HG03045 (cell line): ENCODE results near the gene FAR2.
"Not testable (repeated sequence)": the region's sequence is repeated elsewhere in the genome, so short reads cannot be mapped to it uniquely, and the experiment has no call there.

ENCODE experiments used
- ATAC-seq: cut with Tn5 transposase; IDR thresholded peaks from one replicate; pipeline ENCODE4 v1.9.1; 2021; ENCODE audit warnings: mild to moderate bottlenecking, moderate library complexity; ENCODE audit not compliant: unreplicated experiment

FAR2 gene

GRCh38 chr12:29273178-29273843 is 124.2 kb downstream of the FAR2 start:
- ATAC-seq = no peak

GRCh38 chr12:29275834-29276233 is 126.8 kb downstream of the FAR2 start:
- no peak for ATAC-seq

GRCh38 chr12:29277231-29277630 is 128.2 kb downstream of the FAR2 start:
- no peak for ATAC-seq

- no peak for ATAC-seq
Observed at GRCh38 chr12:29278673-29279420, 129.8 kb downstream of the FAR2 start.

- no peak for ATAC-seq
Observed at GRCh38 chr12:29281371-29282005, 132.4 kb downstream of the FAR2 start.

- ATAC-seq = no peak
Observed at GRCh38 chr12:29282031-29282816, 133.1 kb downstream of the FAR2 start.

- ATAC-seq = no peak
Observed at GRCh38 chr12:29283969-29284700, 135.1 kb downstream of the FAR2 start.

GRCh38 chr12:29286081-29286790 is 137.2 kb downstream of the FAR2 start:
- no peak for ATAC-seq

- ATAC-seq = no peak
Observed at GRCh38 chr12:29287622-29288021, 138.5 kb downstream of the FAR2 start.

GRCh38 chr12:29288031-29288430 is 139.0 kb downstream of the FAR2 start:
- ATAC-seq = no peak

GRCh38 chr12:29290475-29290874 is 141.4 kb downstream of the FAR2 start:
- ATAC-seq = not testable (repeated sequence)

- ATAC-seq = no peak
Observed at GRCh38 chr12:29291226-29291625, 142.1 kb downstream of the FAR2 start.

GRCh38 chr12:29299633-29300032 is 150.6 kb downstream of the FAR2 start:
- ATAC-seq = no peak

GRCh38 chr12:29301114-29301513 is 152.0 kb downstream of the FAR2 start:
- no peak for ATAC-seq

- ATAC-seq = no peak
Observed at GRCh38 chr12:29304388-29304787, 155.3 kb downstream of the FAR2 start.

GRCh38 chr12:29306266-29306665 is 157.2 kb downstream of the FAR2 start:
- ATAC-seq = no peak

- ATAC-seq = no peak
Observed at GRCh38 chr12:29306682-29307081, 157.6 kb downstream of the FAR2 start.

- ATAC-seq = no peak
Observed at GRCh38 chr12:29309320-29309902, 160.3 kb downstream of the FAR2 start.

GRCh38 chr12:29310899-29311298 is 161.8 kb downstream of the FAR2 start:
- no peak for ATAC-seq

- no peak for ATAC-seq
Observed at GRCh38 chr12:29314416-29314815, 165.3 kb downstream of the FAR2 start.
